M059J (cell line): ENCODE data around the gene SLC9A6. TPM values are rescaled to one million over a fixed set of nuclear protein-coding genes. Genes with fewer than 3 reads are reported as not detected.

Experiments used
- DNase-seq: peaks from one replicate; pipeline ENCODE4 v3.0.0-alpha.2; 2012; ENCODE audit warnings: low read depth
- total RNA-seq: library from RNA; depleted of rRNA; stranded (reverse); fragments of >200 nt; shearing (Covaris generic); gene quantifications from 2 replicates; pipeline ENCODE4 v1.2.3, GENCODE V29; 2014; rRNA removed

Gene SLC9A6
- total RNA-seq, 1 experiment from 2014 or later: 48.9 TPM

- DNase-seq: peak; percentile 45
Observed at GRCh38 chrX:136063340-136064079, 78.3 kb downstream of the SLC9A6 start.

- DNase-seq: no peak
Observed at GRCh38 chrX:136064661-136065043, 79.4 kb downstream of the SLC9A6 start.

GRCh38 chrX:136065044-136065671 lies 79.9 kb downstream of the SLC9A6 start:
- DNase-seq: peak; percentile 89

GRCh38 chrX:136067097-136067496 lies 81.9 kb downstream of the SLC9A6 start:
- DNase-seq: no peak

- no peak for DNase-seq
Observed at GRCh38 chrX:136067966-136068365, 82.7 kb downstream of the SLC9A6 start.

- no peak for DNase-seq
Observed at GRCh38 chrX:136076942-136077341, 91.7 kb downstream of the SLC9A6 start.

- DNase-seq: no peak
Observed at GRCh38 chrX:136080766-136081165, 95.5 kb downstream of the SLC9A6 start.

- peak; percentile 63 for DNase-seq
Observed at GRCh38 chrX:136086521-136086920, 101.3 kb downstream of the SLC9A6 start.

GRCh38 chrX:136091898-136092297 lies 106.7 kb downstream of the SLC9A6 start:
- DNase-seq: peak; percentile 48

- peak; percentile 12 for DNase-seq
Observed at GRCh38 chrX:136094962-136095361, 109.7 kb downstream of the SLC9A6 start.

Other genes with a start within 250 kb of the SLC9A6 start
- gene CT45A3, start 217.2 kb upstream of the SLC9A6 start, total RNA-seq: 0.37 TPM in 1 of 2 replicates, not detected in the other
- gene CT45A5, start 199.9 kb upstream of the SLC9A6 start, total RNA-seq: not detected in 2 replicates
- gene CT45A6, start 182.6 kb upstream of the SLC9A6 start, total RNA-seq: not detected in 2 replicates
- not detected in 2 replicates for gene CT45A2, start 165.4 kb upstream of the SLC9A6 start, total RNA-seq
- not detected in 2 replicates for gene CT45A7, start 148.2 kb upstream of the SLC9A6 start, total RNA-seq
- not detected in 2 replicates for gene CT45A8, start 130.9 kb upstream of the SLC9A6 start, total RNA-seq
- gene CT45A9, start 113.6 kb upstream of the SLC9A6 start, total RNA-seq: not detected in 2 replicates
- gene CT45A10, start 92.0 kb upstream of the SLC9A6 start, total RNA-seq: not detected in 2 replicates
- gene SAGE1, start 91.7 kb upstream of the SLC9A6 start, total RNA-seq: not detected in 2 replicates
- gene MMGT1, start 11.4 kb upstream of the SLC9A6 start, total RNA-seq: 43.4 and 62.9 TPM in 2 replicates
- gene FHL1, start 162.1 kb downstream of the SLC9A6 start, total RNA-seq: 828 and 1,058 TPM in 2 replicates